GM18861 (cell line): ENCODE data around the gene NRN1.

Experiments
- ATAC-seq: cut with Tn5 transposase; IDR thresholded peaks from one replicate; pipeline ENCODE4 v1.9.1; 2021; ENCODE audit not compliant: unreplicated experiment

NRN1 gene

DNA sequence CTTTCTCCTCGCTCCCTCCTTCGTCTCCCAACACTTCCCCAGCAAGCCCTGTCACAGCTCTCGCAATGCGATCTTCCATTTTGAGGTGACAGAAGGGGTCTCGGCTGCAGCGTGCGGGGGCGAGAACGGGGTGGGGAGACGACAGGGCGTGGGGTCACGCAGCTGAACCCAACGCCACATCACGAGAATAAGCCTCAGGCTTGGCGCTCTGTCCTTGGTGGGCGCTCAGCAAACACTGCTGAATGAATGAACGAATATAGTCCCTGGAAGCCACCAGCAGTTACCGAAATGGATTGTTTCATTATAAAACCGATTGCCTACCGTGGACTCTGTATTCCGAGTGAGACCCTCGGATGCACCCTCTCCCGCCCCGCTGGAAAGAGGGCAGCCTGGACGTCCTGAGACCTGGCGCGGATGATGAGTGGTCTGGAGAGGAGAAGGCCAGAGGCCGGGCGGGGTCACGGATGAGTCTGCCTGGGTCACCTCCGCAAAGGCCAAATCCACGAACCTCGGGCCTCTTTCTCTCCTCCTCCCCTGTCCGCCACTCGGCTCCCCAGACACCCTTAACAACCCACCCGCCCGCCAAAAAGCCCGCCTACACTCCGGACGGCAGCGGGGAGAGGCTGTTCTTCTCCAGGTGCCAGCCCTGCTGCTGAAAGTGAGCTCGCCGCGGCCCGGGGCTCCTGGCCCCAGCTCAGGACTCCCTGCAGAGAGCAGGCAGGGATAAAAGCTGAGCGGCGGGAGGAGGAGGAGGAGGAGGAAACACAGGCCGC, 3.7 kb downstream of the NRN1 start:
- no peak for ATAC-seq

DNA sequence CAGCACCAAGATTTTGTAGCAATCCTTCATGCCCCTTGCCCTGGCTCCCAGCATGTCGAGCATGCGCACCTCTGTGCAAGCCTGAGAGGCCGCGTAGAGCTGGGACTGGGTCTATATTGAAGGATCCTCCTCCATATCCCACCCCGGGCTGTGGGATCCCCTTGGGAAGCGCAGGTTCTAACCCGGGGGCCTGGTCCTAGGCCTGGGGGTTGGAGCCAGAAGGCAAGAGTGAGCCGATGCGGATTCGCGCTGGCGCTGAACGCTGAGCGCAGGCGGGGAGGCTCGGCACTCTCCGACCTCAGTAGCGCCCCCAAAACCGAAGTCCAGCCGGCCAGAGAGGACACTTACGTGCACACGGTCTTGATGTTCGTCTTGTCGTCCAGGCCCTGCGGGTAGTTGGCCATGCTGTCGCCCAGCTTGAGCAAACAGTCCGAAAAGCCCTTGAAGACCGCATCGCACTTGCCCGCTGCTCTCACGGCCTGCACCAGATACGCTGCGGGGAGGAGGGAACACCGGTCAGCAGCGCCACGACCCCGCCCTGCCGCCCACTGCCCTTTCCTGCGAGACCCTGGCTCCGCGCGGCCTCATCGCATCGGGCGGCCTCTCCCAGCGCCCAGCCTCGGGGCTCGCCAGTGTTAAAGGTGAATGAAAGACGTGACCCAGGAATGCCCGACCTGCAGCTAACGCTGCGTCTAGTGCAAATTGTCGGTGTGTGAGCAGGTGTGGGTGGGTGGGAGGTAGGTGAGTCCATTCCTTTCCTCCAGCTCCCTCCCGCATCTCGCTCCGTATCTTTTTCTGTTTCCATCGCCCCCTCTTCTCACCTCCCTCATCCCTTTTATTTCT, 4.5 kb downstream of the NRN1 start:
- no peak for ATAC-seq

DNA sequence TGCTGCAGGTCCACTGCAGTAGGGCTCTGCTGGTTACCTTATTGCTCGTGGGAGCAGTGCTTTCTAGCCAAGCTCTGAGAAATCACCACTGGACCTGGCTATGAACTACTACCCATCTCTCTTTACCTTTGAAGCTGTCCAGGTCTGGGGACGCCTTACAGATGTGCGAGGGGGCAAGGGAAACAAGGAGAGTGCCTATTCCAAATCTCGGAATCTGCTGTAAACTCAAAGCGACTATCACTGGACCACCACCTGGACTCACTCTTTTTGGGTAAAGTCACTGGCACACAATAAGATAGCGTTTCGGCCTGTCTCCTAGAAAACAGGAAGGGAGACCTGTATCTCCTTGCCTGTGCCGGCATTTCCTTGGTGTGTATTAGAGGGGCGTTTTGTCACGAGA, 5.3 kb downstream of the NRN1 start:
- no peak for ATAC-seq

DNA sequence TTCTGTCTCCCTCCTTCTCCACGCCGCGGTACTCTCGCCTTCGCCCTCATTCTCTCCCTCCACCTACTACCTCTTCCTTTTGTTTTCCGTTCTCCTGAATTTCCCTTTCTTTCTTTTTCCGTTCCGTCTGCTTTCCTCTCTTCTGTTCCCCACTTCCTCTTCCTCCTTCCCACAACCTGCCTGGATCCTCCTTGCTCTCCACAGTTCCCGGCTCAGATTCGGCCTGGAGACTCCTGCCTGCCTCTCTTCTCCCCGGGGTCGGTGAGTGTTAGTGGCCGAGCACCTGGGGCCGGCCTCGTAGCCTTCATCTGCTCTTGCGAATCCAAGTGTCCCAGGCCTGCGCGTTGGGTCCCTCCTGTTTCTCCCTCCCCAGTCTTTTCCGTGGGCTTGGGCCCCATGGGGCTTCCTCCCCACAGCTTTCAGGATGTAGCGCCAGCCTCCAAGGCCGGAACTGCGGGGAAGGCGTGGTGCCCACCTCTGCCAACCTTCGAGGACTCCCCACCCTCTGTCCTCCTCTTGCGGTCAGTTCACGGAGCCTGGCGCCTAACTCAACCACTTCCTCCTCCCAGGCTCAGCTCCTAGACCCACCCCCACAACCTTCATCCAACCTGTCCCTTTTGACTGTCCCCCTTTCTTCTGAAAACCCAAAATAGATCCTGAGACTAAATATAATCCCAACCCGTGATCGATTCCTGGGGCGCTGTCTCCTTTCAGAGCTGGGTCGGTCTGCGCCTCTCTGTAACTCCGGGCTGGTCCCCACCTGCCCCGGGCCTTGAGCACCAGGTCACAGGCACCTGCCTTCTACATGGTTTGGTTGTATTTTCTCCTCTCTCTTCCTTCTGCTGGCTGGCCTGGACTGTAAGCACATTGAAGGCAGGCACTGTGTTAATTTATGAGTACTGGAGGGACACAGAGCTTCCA, 6.8 kb downstream of the NRN1 start:
- ATAC-seq: no peak

DNA sequence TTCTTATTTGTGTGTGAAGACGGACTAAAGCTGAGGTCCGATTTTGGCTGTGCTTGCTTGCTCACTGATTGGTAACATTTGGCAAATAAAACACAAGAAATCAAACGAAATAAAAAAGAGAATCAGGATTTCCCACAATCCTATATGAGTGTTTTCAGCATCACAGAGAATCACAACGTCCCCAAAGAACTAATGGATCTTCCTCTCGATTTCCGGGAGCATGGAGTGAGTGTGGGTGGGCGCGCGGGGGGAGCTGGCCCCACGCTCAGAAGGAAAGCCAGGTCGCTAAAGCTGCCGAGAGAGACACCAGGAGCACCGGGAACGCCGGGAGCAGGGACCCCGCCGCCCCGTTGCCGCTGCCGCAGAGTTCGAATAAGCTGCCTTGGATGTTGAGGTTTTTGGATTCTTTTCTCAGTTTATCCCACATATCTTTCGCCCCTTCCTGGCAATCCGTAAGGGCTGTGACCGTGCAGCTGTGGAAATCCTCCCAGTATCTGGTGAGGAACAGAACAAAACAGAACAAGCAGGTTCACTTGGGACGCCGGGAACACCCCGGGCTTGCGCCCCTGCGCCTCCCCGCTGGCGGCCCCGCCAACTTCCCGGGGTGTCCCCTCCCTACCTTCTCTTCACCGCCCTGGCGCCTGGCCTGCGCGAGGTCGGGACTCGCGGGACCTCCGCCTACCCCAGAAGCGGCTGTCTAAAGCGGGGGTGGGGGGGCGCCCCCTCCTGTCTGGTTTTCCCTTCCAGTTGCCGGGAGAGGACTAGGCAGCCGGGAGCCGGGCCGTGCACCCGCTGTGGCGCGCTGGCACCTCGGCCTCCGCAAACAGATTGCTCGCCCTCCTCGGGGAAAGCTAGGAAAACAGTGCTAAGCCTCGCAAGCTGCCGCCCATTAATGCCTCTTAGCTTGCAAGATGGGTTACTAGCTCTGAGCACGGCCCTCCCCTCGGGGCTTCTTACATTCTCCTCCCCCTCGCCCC, 7.7 kb downstream of the NRN1 start:
- ATAC-seq: no peak

DNA sequence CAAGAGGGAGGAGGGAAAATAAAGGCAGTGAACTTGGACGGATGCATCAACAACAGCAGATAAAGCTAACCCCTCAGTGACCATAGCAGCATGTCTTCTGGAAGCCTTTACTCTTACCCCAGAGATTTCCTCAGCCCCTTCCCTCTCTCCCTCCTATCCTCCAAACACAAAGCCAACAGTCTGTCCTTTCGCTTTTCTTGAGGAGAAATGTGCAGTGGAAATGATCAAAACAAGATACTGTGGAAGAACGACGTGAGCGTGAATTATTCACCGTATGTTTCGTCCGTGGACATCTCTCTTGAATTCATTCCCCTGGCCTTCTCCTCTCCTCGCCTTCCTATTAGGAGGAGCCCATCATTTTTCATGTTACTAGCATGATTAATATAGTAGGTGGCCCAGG, 8.5 kb downstream of the NRN1 start:
- ATAC-seq: no peak

- no peak for ATAC-seq
Measured at GRCh38 chr6:5997420-5997987, 9.2 kb downstream of the NRN1 start.

DNA sequence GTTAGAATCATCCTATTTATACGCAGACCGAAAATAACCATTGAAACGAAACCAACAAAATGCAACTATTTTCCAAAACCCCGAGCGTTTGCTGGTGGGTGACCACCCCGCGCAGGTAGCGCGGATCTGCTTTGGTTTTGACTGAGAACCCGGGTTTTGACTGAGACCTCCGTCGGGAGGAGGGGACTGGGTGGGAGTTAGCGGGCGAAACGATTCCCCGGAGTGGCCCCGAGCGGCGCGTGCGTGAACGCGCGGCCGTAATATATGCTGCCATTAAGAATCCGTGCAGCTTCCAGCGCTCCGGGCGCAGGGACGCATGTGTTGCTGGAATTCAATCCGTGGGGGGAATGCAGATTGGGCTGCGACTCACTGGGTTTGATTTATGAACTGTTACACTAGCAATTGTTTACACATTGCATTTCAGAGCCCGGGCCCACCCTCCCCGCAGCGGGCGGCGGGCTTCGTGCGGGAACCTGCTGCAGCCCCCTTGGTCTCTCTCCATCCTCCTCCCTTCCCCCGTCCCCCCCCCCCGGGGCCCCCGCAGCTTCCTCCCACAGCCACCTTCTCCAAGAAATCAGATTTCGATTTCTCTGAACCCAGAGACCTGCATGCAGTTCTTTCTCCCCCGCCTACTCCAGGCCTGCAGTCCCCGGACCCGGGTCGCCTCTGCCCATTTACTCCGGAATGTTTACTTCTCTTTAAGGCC, 9.9 kb downstream of the NRN1 start:
- no peak for ATAC-seq

GRCh38 chr6:5995949-5996713, 10.6 kb downstream of the NRN1 start:
- no peak for ATAC-seq

GRCh38 chr6:5995658-5995948, 11.1 kb downstream of the NRN1 start:
- ATAC-seq: no peak

- ATAC-seq: no peak
Measured at GRCh38 chr6:5994999-5995657, 11.6 kb downstream of the NRN1 start.

DNA sequence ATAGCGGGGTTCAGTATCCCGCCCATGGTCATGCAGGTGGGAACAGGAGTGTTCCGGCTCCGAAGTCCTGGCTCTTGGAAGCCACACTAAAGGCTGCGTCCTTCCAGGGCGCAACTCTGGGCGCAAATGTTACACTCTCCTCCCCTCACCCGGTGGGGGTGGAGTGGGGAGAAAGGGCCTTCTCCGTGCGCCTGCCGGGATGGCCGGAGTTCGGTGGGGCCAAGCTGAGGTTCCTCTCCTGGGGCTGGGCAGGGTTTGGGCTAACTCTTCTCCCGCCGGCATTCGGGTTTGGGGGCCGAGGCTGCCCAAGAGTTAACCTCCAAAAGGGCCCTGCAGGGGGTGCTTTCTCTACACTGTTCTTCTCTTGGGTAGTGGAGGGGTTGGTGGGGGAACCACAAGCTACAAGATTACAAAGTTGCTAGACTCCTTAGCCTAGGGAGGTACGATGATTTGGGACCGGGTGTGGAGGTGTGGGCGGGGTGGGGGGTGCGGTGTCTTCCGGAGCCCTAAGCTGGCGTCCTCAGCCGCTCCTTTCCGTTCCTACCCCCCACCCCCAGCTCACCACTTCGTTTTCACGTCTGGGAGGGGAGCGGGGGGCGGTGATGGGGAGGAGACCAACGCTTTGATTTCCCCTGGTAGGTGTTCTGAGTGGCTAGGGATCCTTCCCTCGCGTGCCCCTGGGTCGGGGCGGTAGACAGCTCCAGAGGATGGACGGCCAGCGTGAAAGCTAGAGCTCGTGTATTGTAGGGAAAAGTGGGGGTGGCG, 12.3 kb downstream of the NRN1 start:
- no peak for ATAC-seq

DNA sequence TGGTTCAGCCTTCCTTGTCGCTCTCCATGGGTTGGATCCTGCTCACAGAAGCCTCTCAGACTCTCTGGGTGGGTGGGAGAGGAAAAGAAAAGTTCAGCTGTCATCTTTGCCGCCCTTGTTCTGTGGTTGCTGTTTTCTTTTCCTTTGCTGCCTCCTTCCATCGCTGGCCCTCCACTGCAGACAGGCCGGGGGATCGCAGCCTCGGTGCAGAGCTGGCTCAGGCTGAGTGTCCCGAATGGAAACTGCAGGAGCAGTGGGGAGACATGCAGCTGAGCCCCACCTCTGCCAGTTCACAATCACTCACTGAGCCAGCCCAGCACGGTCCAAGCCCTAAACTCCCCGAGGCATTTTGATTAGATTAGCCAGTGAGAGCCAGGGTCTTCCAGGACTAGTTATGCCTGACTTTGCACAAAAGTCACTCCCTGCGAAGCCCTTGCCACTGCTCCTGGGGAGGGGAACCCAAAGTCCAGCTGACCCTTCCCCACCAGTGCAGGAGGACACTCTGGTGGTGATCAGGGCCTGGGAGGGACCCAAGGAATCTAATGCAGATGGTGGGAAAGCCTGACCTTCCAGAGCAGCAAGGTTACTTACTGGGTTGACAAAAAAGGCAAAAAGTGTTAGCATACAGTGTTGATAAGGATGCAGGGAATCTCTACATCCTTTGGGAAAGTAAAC, 14.0 kb downstream of the NRN1 start:
- ATAC-seq: no peak

DNA sequence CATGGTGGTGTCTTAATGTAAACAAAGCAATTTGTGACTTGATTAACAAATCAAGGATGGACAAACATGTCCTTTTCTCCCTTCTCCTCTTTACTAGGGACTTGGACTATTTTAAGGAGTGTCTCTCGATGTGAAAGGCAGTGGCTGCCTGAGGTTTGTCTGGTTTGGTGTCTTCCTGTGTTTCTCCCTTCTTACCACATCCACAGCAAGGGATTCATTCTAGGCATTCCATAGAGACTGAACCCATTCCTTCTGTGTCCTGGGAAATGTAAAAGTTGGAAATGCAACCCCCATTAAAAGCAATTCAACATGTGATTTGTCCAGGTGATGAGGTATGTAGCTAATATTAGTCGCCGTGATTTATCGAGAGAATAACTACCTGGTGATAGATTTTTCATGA, 15.9 kb downstream of the NRN1 start:
- ATAC-seq: no peak

DNA sequence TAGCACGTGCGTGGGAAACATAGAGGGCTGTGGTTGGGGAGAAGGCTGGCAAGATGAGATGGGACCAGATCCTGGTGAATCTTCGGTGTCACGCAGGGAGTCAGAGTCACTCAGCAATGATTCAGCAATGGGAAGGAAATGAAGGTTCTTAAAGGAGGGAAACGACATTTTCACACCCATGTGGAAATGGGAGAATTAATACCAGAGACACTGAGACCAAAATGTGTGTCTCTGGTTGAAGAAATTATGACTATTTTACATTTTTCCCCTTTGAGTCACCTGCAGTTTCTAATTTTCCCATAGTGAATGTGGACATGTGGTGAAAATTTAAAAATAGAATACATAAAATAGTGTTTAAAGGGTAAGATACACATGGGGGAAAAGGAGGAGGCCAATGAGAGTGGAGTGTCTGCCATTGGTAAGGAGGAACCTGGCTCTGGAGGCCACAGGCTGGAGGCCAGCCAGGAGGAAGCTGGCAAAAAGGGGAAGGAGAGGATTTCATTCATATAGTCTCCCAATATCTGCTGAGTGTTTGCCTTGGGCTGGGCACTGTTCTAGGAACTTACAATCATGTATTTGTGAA, 17.5 kb downstream of the NRN1 start:
- ATAC-seq: no peak

- ATAC-seq: no peak
Measured at GRCh38 chr6:5986861-5987260, 19.9 kb downstream of the NRN1 start.
